MCF 10A (cell line): Measurements from ENCODE around the gene MMD. TPM values are rescaled to one million over a fixed set of nuclear protein-coding genes. Genes with fewer than 3 reads are reported as not detected.

Experiments
- BruUV-seq: library from RNA; stranded (reverse); fragments of 400-500 nt; replicated peaks from 2 replicates; lab custom pipeline; 2021; lab: Mats Ljungman, UMichigan
- CTCF ChIA-PET: fragments of 300-600 bp; sonication (Branson Sonifier 250); formaldehyde crosslinking; extraction: SDS; loops from one replicate; lab custom pipeline; 2021; ENCODE audit warnings: antibody characterized with exemption, inconsistent platforms; lab: Yijun Ruan, JAX
- POLR2A ChIA-PET: fragments of 300-600, 350-650 bp; sonication (Branson Sonifier 250); formaldehyde crosslinking; extraction: SDS; loops from one replicate; lab custom pipeline; 2020; ENCODE audit warnings: antibody characterized with exemption, inconsistent platforms; lab: Yijun Ruan, JAX
- DNase-seq: peaks from one replicate; pipeline ENCODE4 v3.0.0-alpha.2; 2018; ENCODE audit not compliant: unreplicated experiment
- H3K27ac Mint-ChIP-seq: one replicate; pipeline ENCODE4 v1.8.0; 2022; ENCODE audit warnings: mild to moderate bottlenecking, low read depth, mixed read lengths; ENCODE audit not compliant: unreplicated experiment
- H3K27me3 Mint-ChIP-seq: one replicate; pipeline ENCODE4 v1.8.0; 2022; ENCODE audit warnings: mixed read lengths; ENCODE audit not compliant: insufficient read depth, unreplicated experiment
- H3K36me3 Mint-ChIP-seq: one replicate; pipeline ENCODE4 v1.8.0; 2022; ENCODE audit warnings: mild to moderate bottlenecking, moderate library complexity, mixed read lengths; ENCODE audit not compliant: insufficient read depth, unreplicated experiment
- H3K4me1 Mint-ChIP-seq: one replicate; pipeline ENCODE4 v1.8.0; 2022; ENCODE audit warnings: mixed read lengths; ENCODE audit not compliant: insufficient read depth, unreplicated experiment
- H3K4me3 Mint-ChIP-seq: one replicate; pipeline ENCODE4 v1.8.0; 2022; ENCODE audit warnings: mild to moderate bottlenecking, moderate library complexity, mixed read lengths; ENCODE audit not compliant: unreplicated experiment
- H3K9me3 Mint-ChIP-seq: one replicate; pipeline ENCODE4 v1.8.0; 2022; ENCODE audit warnings: mixed read lengths; ENCODE audit not compliant: unreplicated experiment
- intact Hi-C: fragments of 100-400 bp; cut with micrococcal nuclease; formaldehyde crosslinking; loops from 2 replicates; pipeline ENCODE4 v1.14.1; 2022
- total RNA-seq: library from RNA; stranded (reverse); gene quantifications from 2 replicates; pipeline ENCODE4 v1.2.3, GENCODE V29; 2022
- TF ChIP-seq, protein P1 (sequence below): fragments of 200-600 bp; IDR thresholded peaks from one replicate; pipeline ENCODE4 v1.8.0; 2022; ENCODE audit warnings: antibody characterized with exemption, mild to moderate bottlenecking; ENCODE audit not compliant: unreplicated experiment

Gene MMD
- total RNA-seq, 1 experiment from 2014 or later: 5.9 TPM

GRCh38 chr17:55443904-55444303 is 22.3 kb upstream of the MMD start:
- TF ChIP-seq, protein P1, sequence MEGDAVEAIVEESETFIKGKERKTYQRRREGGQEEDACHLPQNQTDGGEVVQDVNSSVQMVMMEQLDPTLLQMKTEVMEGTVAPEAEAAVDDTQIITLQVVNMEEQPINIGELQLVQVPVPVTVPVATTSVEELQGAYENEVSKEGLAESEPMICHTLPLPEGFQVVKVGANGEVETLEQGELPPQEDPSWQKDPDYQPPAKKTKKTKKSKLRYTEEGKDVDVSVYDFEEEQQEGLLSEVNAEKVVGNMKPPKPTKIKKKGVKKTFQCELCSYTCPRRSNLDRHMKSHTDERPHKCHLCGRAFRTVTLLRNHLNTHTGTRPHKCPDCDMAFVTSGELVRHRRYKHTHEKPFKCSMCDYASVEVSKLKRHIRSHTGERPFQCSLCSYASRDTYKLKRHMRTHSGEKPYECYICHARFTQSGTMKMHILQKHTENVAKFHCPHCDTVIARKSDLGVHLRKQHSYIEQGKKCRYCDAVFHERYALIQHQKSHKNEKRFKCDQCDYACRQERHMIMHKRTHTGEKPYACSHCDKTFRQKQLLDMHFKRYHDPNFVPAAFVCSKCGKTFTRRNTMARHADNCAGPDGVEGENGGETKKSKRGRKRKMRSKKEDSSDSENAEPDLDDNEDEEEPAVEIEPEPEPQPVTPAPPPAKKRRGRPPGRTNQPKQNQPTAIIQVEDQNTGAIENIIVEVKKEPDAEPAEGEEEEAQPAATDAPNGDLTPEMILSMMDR: no peak
- Mint-ChIP-seq H3K4me3 (no peak overlapping the region), H3K4me1 (no peaks in the 10 kb centered on the region), H3K27me3 (no peaks in the 10 kb centered on the region), H3K36me3 (no peaks in the 10 kb centered on the region), H3K9me3 (no peaks in the 10 kb centered on the region), H3K27ac (no peak overlapping the region)
- BruUV-seq: no TSS peak
- POLR2A ChIA-PET: no interaction called here
- intact Hi-C loops: no loop called here
- DNase-seq: no peak
- CTCF ChIA-PET: interaction anchor here (0.5 kb wide), 1 partner anchor 10 kb away, joined by 4 read pairs; no protein-coding TSS in a partner anchor

- Mint-ChIP-seq H3K36me3 (no peaks in the 10 kb centered on the region), H3K9me3 (no peaks in the 10 kb centered on the region), H3K4me3 (no peak overlapping the region), H3K27me3 (no peaks in the 10 kb centered on the region), H3K4me1 (no peaks in the 10 kb centered on the region), H3K27ac (no peak overlapping the region)
- no TSS peak for BruUV-seq
- TF ChIP-seq, protein P1: no peak
- ChIA-PET CTCF (interaction anchor here (0.6 to 3.0 kb wide), 5 partner anchors 9 to 406 kb away, joined by 3 to 8 read pairs (median 4); no protein-coding TSS in a partner anchor), POLR2A (interaction anchor here (0.5 to 1.1 kb wide), 2 partner anchors 9 to 14 kb away, joined by 3 to 5 read pairs; no protein-coding TSS in a partner anchor)
- intact Hi-C loops: no loop called here
- no peak for DNase-seq
These were observed 21.5 kb upstream of the MMD start for GRCh38 chr17:55442953-55443683.

- CTCF ChIA-PET: interaction anchor here (0.6 to 3.0 kb wide), 6 partner anchors 9 to 651 kb away, joined by 3 to 8 read pairs (median 4); no protein-coding TSS in a partner anchor
- H3K4me1 Mint-ChIP-seq: no peaks in the 10 kb centered on the region
- DNase-seq: no peak
- no peaks in the 10 kb centered on the region for H3K9me3 Mint-ChIP-seq
- H3K27ac Mint-ChIP-seq: no peak overlapping the region
- no peaks in the 10 kb centered on the region for H3K36me3 Mint-ChIP-seq
- no TSS peak for BruUV-seq
- H3K27me3 Mint-ChIP-seq: no peaks in the 10 kb centered on the region
- intact Hi-C loops: no loop called here
- no peak overlapping the region for H3K4me3 Mint-ChIP-seq
- POLR2A ChIA-PET: interaction anchor here (0.5 to 1.1 kb wide), 3 partner anchors 9 to 1411 kb away, joined by 3 to 5 read pairs (median 3); no protein-coding TSS in a partner anchor
- TF ChIP-seq, protein P1: no peak
These were observed 20.8 kb upstream of the MMD start for GRCh38 chr17:55442462-55442861.

DNA sequence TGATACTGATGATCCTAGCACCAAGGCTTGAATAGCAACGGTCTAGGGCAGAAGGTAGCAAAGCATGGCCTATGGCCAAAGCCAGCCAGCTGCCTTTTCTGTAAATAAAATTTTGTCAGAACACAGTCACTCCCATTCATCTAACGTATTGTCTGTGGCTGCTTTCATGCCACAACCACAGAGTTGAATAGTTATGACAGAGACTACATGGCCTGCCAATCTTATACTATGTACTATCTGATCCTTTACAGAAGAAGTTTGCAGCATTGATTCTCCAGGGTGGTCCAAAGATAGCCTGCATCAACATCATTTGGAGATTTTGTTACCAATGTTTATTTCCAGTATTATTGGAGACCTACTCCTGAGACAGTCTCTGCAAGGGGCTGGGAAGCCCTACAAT is 19.9 kb upstream of the MMD start:
- Mint-ChIP-seq H3K4me1 (peaks cover 5% of the 10 kb centered on the region), H3K36me3 (no peaks in the 10 kb centered on the region), H3K4me3 (no peak overlapping the region), H3K9me3 (no peaks in the 10 kb centered on the region), H3K27ac (no peak overlapping the region), H3K27me3 (no peaks in the 10 kb centered on the region)
- POLR2A ChIA-PET: interaction anchor here (1.1 kb wide), 1 partner anchor 8 kb away, joined by 5 read pairs; no protein-coding TSS in a partner anchor
- intact Hi-C loops: no loop called here
- no peak for DNase-seq
- BruUV-seq: no TSS peak
- TF ChIP-seq, protein P1: no peak
- CTCF ChIA-PET: interaction anchor here (0.9 to 3.0 kb wide), 4 partner anchors 11 to 87 kb away, joined by 3 to 8 read pairs (median 4); no protein-coding TSS in a partner anchor
